GM06990 (cell line): ENCODE results near the gene CCDC169.

Source experiments
- DNase-seq: peaks from one replicate; pipeline ENCODE4 v3.0.0-alpha.2; 2011; ENCODE audit not compliant: insufficient read length; ENCODE audit errors: extremely low read depth
- H3K27me3 ChIP-seq: replicated peaks from 2 replicates; pipeline ENCODE4 v1.6.0; 2011; ENCODE audit warnings: low read length; ENCODE audit not compliant: control insufficient read depth, insufficient read depth
- H3K36me3 ChIP-seq: 2 replicates; pipeline ENCODE4 v1.5.1; 2011; ENCODE audit warnings: low read length; ENCODE audit not compliant: control insufficient read depth, insufficient read depth
- H3K4me3 ChIP-seq: replicated peaks from 2 replicates; pipeline ENCODE4 v1.5.1; 2011; ENCODE audit warnings: low read depth, mild to moderate bottlenecking, control low read depth, low read length
- CTCF ChIP-seq: IDR thresholded peaks from 2 replicates; pipeline ENCODE4 v1.5.1; 2011; ENCODE audit warnings: low read length, control low read depth, mild to moderate bottlenecking, inconsistent platforms; ENCODE audit not compliant: insufficient read depth, poor library complexity, severe bottlenecking

The CCDC169 gene

GRCh38 chr13:36244073-36244472 is 53.5 kb downstream of the CCDC169 start:
- no peak for DNase-seq
- no peak for TF ChIP-seq CTCF
- Histone ChIP-seq H3K4me3 (no peak overlapping the region), H3K36me3 (no peaks in the 10 kb centered on the region), H3K27me3 (no peaks in the 10 kb centered on the region)

DNA sequence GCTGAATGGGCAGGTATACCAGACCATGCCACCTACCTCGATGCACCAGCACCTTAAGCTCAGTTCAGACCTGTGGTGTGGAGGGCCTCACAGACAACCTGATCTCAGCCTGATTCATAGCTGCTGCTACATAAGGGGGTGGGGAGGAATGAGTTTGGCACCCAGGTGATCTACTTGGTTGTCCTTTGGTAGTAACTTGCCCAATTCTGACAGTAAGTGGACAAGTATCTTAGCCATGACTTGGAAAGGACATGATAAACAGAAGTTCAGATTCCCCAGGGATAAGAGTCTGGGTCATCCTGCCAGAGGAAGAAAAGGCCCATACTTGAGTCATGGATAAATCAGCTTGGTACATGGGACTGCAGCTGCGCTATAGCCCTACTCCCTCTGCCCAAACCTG is 54.9 kb downstream of the CCDC169 start:
- Histone ChIP-seq H3K27me3 (no peaks in the 10 kb centered on the region), H3K36me3 (no peaks in the 10 kb centered on the region), H3K4me3 (no peak overlapping the region)
- TF ChIP-seq CTCF, result no peak
- no peak for DNase-seq

GRCh38 chr13:36231236-36231635 is 66.4 kb downstream of the CCDC169 start:
- no peaks in the 10 kb centered on the region for H3K27me3 ChIP-seq
- DNase-seq, result no peak
- H3K4me3 ChIP-seq, result no peak overlapping the region
- H3K36me3 ChIP-seq, result no peaks in the 10 kb centered on the region
- TF ChIP-seq CTCF, result no peak

DNA sequence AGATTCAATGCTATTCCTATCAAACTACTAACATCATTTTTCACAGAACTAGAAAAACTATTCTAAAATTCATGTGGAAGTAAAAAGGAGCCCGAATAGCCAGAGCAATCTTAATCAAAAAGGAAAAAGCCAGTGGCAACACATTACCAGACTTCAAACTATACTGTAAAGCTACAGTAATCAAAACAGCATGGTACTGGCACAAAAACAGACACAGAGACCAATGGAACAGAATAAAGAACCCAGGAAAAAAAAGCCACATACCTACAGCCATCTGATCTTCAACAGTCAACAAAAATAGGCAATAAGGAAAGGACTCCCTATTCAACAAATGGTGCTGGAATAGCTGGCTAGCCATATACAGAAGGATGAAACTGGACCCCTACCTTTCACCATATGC is 72.9 kb downstream of the CCDC169 start:
- H3K27me3 ChIP-seq, result no peaks in the 10 kb centered on the region
- H3K36me3 ChIP-seq, result no peaks in the 10 kb centered on the region
- DNase-seq, result no peak
- H3K4me3 ChIP-seq, result no peak overlapping the region
- no peak for TF ChIP-seq CTCF

GRCh38 chr13:36219883-36220282 is 77.7 kb downstream of the CCDC169 start:
- H3K27me3 ChIP-seq, result no peaks in the 10 kb centered on the region
- no peak for TF ChIP-seq CTCF
- no peak for DNase-seq
- no peaks in the 10 kb centered on the region for H3K36me3 ChIP-seq
- H3K4me3 ChIP-seq, result no peak overlapping the region

DNA sequence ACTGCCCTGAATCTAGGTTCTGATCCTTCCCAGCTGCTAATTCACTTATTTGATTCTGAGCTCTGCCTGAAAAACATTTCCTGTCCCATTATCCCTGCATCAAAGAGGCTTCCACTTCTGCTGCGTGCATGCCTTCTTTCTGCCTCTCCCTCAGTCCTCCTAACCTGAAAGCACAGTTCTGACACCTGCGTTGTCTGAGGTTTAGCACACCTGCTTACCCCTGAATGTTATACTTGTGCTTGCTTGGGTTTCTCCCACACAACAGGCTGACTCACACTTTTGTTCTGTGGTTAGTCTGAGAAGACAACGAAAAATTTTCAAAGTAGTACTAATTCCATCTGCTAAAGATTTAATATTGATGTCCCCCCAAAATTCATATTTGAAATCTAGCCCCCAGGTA is 80.2 kb downstream of the CCDC169 start:
- no peak for DNase-seq
- Histone ChIP-seq H3K36me3 (no peaks in the 10 kb centered on the region), H3K27me3 (no peaks in the 10 kb centered on the region), H3K4me3 (no peak overlapping the region)
- no peak for TF ChIP-seq CTCF
